ENCODE data around the gene RPL18A.

GRCh38 chr19:17841810-17842662 lies 17.7 kb upstream of the RPL18A start:
- no peak for TF ChIP-seq CTCF (IDR thresholded peaks at IDR 0.05; ENCODE audit: borderline replicate concordance, extremely low read depth, low read length, poor library complexity, severe bottlenecking)
- TF ChIP-seq EZH2 (IDR thresholded peaks at IDR 0.05; ENCODE audit: borderline replicate concordance, low read depth, low read length, severe bottlenecking) = no peak

All from DND-41 (cell line).